ENCODE data around the gene ATP8A1. TPM values are rescaled to one million over a fixed set of nuclear protein-coding genes. Genes with fewer than 3 reads are reported as not detected.

Gene ATP8A1
- total RNA-seq, 1 experiment from 2014 or later = 14.3 TPM

GRCh38 chr4:42392436-42392835 lies 264.5 kb downstream of the ATP8A1 start (continued):
- TF ChIP-seq RELA (CRISPR knock-in tag; IDR thresholded peaks at IDR 0.05; ENCODE audit: borderline replicate concordance) = no peak
- TF ChIP-seq ELF4 (CRISPR knock-in tag; IDR thresholded peaks at IDR 0.05; ENCODE audit: low read depth) = no peak
- TF ChIP-seq ATF2 (CRISPR knock-in tag; IDR thresholded peaks at IDR 0.05; ENCODE audit: borderline replicate concordance, low read depth) = no peak
- no peak for TF ChIP-seq ZNF317 (CRISPR knock-in tag; IDR thresholded peaks at IDR 0.05; ENCODE audit: borderline replicate concordance, low read depth)
- TF ChIP-seq ESRRA (CRISPR knock-in tag; IDR thresholded peaks at IDR 0.05; ENCODE audit: borderline replicate concordance) = no peak
- no peak for TF ChIP-seq SOX15 (CRISPR knock-in tag; IDR thresholded peaks at IDR 0.05)
- TF ChIP-seq ATF6 (CRISPR knock-in tag; IDR thresholded peaks at IDR 0.05) = no peak
- no peak for TF ChIP-seq TP53 (CRISPR knock-in tag; IDR thresholded peaks at IDR 0.05)
- TF ChIP-seq RORB (CRISPR knock-in tag; IDR thresholded peaks at IDR 0.05) = no peak

- ATAC-seq (no peak), DNase-seq (ENCODE audit: low spot score) (no peak)
- ChIA-PET POLR2A (no interaction called here), CTCF (interaction anchor here (1.4 kb wide), 1 partner anchor 109 kb away, joined by 5 read pairs; no protein-coding TSS in a partner anchor)
- H3K36me3 Mint-ChIP-seq = no peaks in the 10 kb centered on the region
- peaks cover 48% of the 10 kb centered on the region for H3K4me1 Mint-ChIP-seq
- no peak overlapping the region for H3K4me3 Mint-ChIP-seq
- H3K27me3 Mint-ChIP-seq (ENCODE audit: low read depth) = peaks cover 33% of the 10 kb centered on the region
- no peaks in the 10 kb centered on the region for H3K9me3 Mint-ChIP-seq
- H3K27ac Mint-ChIP-seq = no peak overlapping the region
- TF ChIP-seq HMGXB4 (CRISPR knock-in tag; IDR thresholded peaks at IDR 0.05) (no peak), ZNF263 (CRISPR knock-in tag; IDR thresholded peaks at IDR 0.05; ENCODE audit: low read depth) (no peak), ESRRA (CRISPR knock-in tag; IDR thresholded peaks at IDR 0.05; ENCODE audit: borderline replicate concordance) (peak; percentile 68; the same call in 1 of the 2 replicates), TP53 (CRISPR knock-in tag; IDR thresholded peaks at IDR 0.05) (no peak), TCF7 (CRISPR knock-in tag; IDR thresholded peaks at IDR 0.05; ENCODE audit: low read depth) (no peak)
Observed at GRCh38 chr4:42391981-42392380, 264.9 kb downstream of the ATP8A1 start.

GRCh38 chr4:42391355-42391664 lies 265.6 kb downstream of the ATP8A1 start:
- no peaks in the 10 kb centered on the region for H3K36me3 Mint-ChIP-seq
- DNase-seq (ENCODE audit: low spot score) (no peak), ATAC-seq (no peak)
- no peak overlapping the region for H3K4me3 Mint-ChIP-seq
- ChIA-PET CTCF (interaction anchor here (1.0 to 1.4 kb wide), 4 partner anchors 8 to 130 kb away, joined by 3 to 5 read pairs (median 4); no protein-coding TSS in a partner anchor), POLR2A (no interaction called here)
- peaks cover 33% of the 10 kb centered on the region for H3K27me3 Mint-ChIP-seq (ENCODE audit: low read depth)
- H3K27ac Mint-ChIP-seq = no peak overlapping the region
- H3K9me3 Mint-ChIP-seq = no peaks in the 10 kb centered on the region; the same call in 1 of the 2 replicates
- peaks cover 42% of the 10 kb centered on the region for H3K4me1 Mint-ChIP-seq
- no peak for TF ChIP-seq ZNF263 (CRISPR knock-in tag; IDR thresholded peaks at IDR 0.05; ENCODE audit: low read depth)
- TF ChIP-seq NR1H2 (CRISPR knock-in tag; IDR thresholded peaks at IDR 0.05) = no peak
- TF ChIP-seq CBFB (CRISPR knock-in tag; IDR thresholded peaks at IDR 0.05; ENCODE audit: low read depth) = no peak
- TF ChIP-seq ZNF396 (CRISPR knock-in tag; IDR thresholded peaks at IDR 0.05; ENCODE audit: borderline replicate concordance) = no peak
- TF ChIP-seq, protein P1, sequence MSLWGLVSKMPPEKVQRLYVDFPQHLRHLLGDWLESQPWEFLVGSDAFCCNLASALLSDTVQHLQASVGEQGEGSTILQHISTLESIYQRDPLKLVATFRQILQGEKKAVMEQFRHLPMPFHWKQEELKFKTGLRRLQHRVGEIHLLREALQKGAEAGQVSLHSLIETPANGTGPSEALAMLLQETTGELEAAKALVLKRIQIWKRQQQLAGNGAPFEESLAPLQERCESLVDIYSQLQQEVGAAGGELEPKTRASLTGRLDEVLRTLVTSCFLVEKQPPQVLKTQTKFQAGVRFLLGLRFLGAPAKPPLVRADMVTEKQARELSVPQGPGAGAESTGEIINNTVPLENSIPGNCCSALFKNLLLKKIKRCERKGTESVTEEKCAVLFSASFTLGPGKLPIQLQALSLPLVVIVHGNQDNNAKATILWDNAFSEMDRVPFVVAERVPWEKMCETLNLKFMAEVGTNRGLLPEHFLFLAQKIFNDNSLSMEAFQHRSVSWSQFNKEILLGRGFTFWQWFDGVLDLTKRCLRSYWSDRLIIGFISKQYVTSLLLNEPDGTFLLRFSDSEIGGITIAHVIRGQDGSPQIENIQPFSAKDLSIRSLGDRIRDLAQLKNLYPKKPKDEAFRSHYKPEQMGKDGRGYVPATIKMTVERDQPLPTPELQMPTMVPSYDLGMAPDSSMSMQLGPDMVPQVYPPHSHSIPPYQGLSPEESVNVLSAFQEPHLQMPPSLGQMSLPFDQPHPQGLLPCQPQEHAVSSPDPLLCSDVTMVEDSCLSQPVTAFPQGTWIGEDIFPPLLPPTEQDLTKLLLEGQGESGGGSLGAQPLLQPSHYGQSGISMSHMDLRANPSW (CRISPR knock-in tag; conservative IDR thresholded peaks at IDR 0.05; ENCODE audit: low read depth) = no peak
- no peak for TF ChIP-seq ATF6 (CRISPR knock-in tag; IDR thresholded peaks at IDR 0.05)
- TF ChIP-seq JAZF1 (CRISPR knock-in tag; IDR thresholded peaks at IDR 0.05) = no peak
- TF ChIP-seq SOX15 (CRISPR knock-in tag; IDR thresholded peaks at IDR 0.05) = no peak
- TF ChIP-seq ATF1 (CRISPR knock-in tag; IDR thresholded peaks at IDR 0.05) = no peak
- TF ChIP-seq MYBL2 (CRISPR knock-in tag; IDR thresholded peaks at IDR 0.05) = no peak
- no peak for TF ChIP-seq KAT7 (CRISPR knock-in tag; IDR thresholded peaks at IDR 0.05; ENCODE audit: borderline replicate concordance)
